ENCODE measurements around the gene SUGP1. TPM values are rescaled to one million over a fixed set of nuclear protein-coding genes. Genes with fewer than 3 reads are reported as not detected.

Gene SUGP1
- polyA plus RNA-seq, 1 of the 3 experiments (the other 2 are of a cell fraction) = 43.2 TPM

DNA sequence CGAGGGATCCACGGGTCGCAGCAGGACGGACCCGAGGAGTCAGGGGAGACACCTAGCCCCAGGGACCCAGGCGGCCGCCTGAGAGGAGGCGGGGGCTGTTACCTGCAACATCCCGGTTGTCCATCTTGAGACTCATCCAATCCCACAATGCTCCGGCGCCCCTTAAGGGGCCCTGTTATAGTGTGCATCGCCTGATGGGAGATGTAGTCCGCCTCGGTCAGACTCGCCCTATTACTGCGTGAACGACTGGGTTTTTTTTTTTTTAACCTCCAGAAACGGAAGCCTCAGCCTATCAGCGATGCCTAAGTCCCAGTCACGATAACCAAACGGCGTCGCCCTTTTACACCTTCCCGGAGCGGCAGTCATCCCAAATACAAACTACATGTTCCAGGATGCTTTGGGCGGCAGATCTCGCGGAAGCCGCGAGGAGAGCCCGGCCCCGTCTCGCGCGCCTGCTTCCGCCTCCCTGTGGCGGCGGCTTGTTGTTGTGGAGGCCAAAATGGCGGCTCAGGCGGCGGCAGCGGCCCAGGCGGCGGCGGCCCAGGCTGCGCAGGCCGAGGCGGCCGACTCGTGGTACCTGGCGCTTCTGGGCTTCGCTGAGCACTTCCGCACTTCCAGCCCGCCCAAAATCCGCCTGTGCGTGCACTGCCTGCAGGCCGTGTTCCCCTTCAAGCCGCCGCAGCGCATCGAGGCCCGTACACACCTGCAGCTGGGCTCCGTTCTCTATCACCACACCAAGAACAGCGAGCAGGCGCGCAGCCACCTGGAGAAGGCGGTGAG lies at the start of gene SUGP1, which contains the start of gene MAU2 (continued):
- TF ChIP-seq, protein P1, sequence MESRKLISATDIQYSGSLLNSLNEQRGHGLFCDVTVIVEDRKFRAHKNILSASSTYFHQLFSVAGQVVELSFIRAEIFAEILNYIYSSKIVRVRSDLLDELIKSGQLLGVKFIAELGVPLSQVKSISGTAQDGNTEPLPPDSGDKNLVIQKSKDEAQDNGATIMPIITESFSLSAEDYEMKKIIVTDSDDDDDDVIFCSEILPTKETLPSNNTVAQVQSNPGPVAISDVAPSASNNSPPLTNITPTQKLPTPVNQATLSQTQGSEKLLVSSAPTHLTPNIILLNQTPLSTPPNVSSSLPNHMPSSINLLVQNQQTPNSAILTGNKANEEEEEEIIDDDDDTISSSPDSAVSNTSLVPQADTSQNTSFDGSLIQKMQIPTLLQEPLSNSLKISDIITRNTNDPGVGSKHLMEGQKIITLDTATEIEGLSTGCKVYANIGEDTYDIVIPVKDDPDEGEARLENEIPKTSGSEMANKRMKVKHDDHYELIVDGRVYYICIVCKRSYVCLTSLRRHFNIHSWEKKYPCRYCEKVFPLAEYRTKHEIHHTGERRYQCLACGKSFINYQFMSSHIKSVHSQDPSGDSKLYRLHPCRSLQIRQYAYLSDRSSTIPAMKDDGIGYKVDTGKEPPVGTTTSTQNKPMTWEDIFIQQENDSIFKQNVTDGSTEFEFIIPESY (IDR thresholded peaks at IDR 0.05; ENCODE audit: borderline replicate concordance, low read depth) = peak; percentile 99
- TF ChIP-seq SMC3 (IDR thresholded peaks at IDR 0.05; ENCODE audit: low read depth, low read length) = no peak
- TF ChIP-seq CTCF (IDR thresholded peaks at IDR 0.05) = peak; percentile 21
- TF ChIP-seq, protein P2, sequence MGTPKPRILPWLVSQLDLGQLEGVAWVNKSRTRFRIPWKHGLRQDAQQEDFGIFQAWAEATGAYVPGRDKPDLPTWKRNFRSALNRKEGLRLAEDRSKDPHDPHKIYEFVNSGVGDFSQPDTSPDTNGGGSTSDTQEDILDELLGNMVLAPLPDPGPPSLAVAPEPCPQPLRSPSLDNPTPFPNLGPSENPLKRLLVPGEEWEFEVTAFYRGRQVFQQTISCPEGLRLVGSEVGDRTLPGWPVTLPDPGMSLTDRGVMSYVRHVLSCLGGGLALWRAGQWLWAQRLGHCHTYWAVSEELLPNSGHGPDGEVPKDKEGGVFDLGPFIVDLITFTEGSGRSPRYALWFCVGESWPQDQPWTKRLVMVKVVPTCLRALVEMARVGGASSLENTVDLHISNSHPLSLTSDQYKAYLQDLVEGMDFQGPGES (IDR thresholded peaks at IDR 0.05; ENCODE audit: low read depth, low read length) = no peak
- TF ChIP-seq POLR2AphosphoS5 (IDR thresholded peaks at IDR 0.05; ENCODE audit: low read depth, low read length) = peak; percentile 90
- TF ChIP-seq RFX5 (IDR thresholded peaks at IDR 0.05; ENCODE audit: low read length) = no peak

DNA sequence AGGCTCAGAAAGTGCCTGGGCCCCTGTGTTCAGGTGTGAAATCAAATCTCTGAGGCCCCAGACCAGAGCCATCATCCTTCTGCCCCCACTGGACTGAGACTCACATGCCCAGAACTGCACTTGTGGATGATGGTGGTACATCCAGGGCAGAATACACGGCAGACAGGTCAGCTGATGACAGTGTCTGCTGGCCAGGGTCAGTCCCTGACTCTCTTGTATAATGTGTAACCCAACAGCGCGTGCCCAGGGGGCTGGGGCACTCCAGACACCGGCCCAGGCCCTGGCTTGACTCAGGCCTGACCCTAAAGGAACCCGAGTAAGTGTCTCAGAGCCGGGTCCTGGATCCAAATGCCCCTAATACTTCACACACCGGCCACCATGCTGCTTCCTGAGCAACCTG lies 47.8 kb upstream of the SUGP1 start:
- Histone ChIP-seq H3K27me3 (ENCODE audit: insufficient read depth) (no peaks in the 10 kb centered on the region), H3K36me3 (replicated peaks in 1 of 2; ENCODE audit: control insufficient read depth in 1 of 2, insufficient read depth in 2 of 2, low read length in 1 of 2) (no peaks in the 10 kb centered on the region), H3K4me3 (ENCODE audit: low read depth in 2 of 2, low read length in 1 of 2) (no peak overlapping the region), H3K9ac (no peak overlapping the region), H3K79me2 (ENCODE audit: insufficient read depth) (no peaks in the 10 kb centered on the region), H3K4me2 (no peak overlapping the region), H3K27ac (ENCODE audit: low read depth in 2 of 2, low read length in 1 of 2) (no peak overlapping the region), H3K9me2 (no peaks in the 10 kb centered on the region), H3F3A (replicated peaks; ENCODE audit: insufficient read depth) (no peaks in the 10 kb centered on the region), H4K20me1 (ENCODE audit: insufficient read depth) (no peaks in the 10 kb centered on the region), H2AFZ (ENCODE audit: low read depth) (no peak overlapping the region), H3K9me3 (no peaks in the 10 kb centered on the region), H3K4me1 (ENCODE audit: control insufficient read depth in 1 of 2, insufficient read depth in 2 of 2, low read depth in 1 of 2, low read length in 1 of 2) (peaks cover 0 to 3% of the 10 kb centered on the region in 2 experiments; a peak in 1 of 4 replicates)
- CTCF ChIA-PET = interaction anchor here (1.1 to 11.0 kb wide), 8 partner anchors 10 to 194 kb away, joined by 3 to 172 read pairs (median 6); no protein-coding TSS in a partner anchor
- POLR2A ChIA-PET = no interaction called here
- 70% methylated on average over 4 of the region's 7 CpGs for WGBS (ENCODE audit: low lambda C conversion rate)
- no peak for DNase-seq
- TF ChIP-seq TCF12 (IDR thresholded peaks at IDR 0.05) = no peak
- no peak for TF ChIP-seq EP300 (IDR thresholded peaks at IDR 0.05; ENCODE audit: borderline replicate concordance in 1 of 2, low read depth in 1 of 2, low read length in 1 of 2)
- TF ChIP-seq NFIC (IDR thresholded peaks at IDR 0.05; ENCODE audit: borderline replicate concordance) = no peak
- no peak for TF ChIP-seq CHD2 (IDR thresholded peaks at IDR 0.05; ENCODE audit: low read length, partially characterized antibody)
- TF ChIP-seq SMC3 (IDR thresholded peaks at IDR 0.05; ENCODE audit: low read depth, low read length) = no peak
- TF ChIP-seq GATA2 (CRISPR knock-in tag; IDR thresholded peaks at IDR 0.05) = no peak
- TF ChIP-seq SIN3A (IDR thresholded peaks at IDR 0.05; ENCODE audit: borderline replicate concordance, low read depth, low read length) = no peak
- no peak for TF ChIP-seq MAX (IDR thresholded peaks at IDR 0.05; ENCODE audit: low read depth)
- no peak for TF ChIP-seq TAF1 (IDR thresholded peaks at IDR 0.05; ENCODE audit: borderline replicate concordance, low read depth, low read length)
- TF ChIP-seq PBX3 (IDR thresholded peaks at IDR 0.05) = no peak
- no peak for TF ChIP-seq EZH2phosphoT487 (IDR thresholded peaks at IDR 0.05; ENCODE audit: borderline replicate concordance, low read depth)
- TF ChIP-seq, protein P2 (IDR thresholded peaks at IDR 0.05; ENCODE audit: low read depth, low read length) = no peak
- TF ChIP-seq FOSL2 (IDR thresholded peaks at IDR 0.05; ENCODE audit: borderline replicate concordance, low read depth) = no peak
- TF ChIP-seq CTCF (IDR thresholded peaks at IDR 0.05) = no peak
